ENCODE data around the gene USP7. TPM values are rescaled to one million over a fixed set of nuclear protein-coding genes. Genes with fewer than 3 reads are reported as not detected.

USP7 gene
- total RNA-seq, 4 donors from 2014 or later, result 67.9 to 84.7 (median 73.3) TPM

DNA sequence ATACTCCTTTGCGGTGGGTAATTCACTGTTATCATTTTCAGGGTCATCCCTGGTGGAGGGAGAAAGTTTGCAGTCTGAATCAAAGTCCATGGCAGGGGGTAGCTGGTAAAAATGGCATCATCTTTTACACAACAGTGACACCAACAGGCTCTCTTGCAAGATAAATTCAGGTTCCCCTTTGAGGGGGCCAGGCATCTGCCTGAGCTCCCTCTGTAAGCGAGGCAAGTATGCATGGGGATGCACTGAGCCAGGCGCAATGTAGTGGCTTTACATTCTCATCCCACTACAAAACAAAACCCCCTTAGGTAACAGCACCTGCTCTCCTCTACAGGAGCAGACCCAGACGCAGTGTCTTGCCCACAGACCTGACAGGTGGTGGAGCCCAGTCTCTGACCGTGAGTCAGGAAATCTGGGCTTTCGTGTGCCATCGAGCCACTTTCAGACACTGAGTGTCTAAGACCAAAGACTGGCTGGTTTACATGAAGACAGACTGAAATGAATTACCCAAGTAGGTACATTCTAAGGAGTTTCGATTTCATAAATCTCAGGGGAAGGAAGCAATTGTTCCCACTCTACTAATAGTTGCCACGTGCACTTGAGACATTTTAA lies 63.9 kb downstream of the USP7 start:
- 80% methylated on average over 5 of the region's 9 CpGs for WGBS
- H3K4me3 ChIP-seq, result no peak overlapping the region
- no peaks in the 10 kb centered on the region for H3K27me3 ChIP-seq
- TF ChIP-seq POLR2AphosphoS5 (IDR thresholded peaks at IDR 0.05) (no peak), EP300 (IDR thresholded peaks at IDR 0.05) (no peak), POLR2A (IDR thresholded peaks at IDR 0.05; ENCODE audit: low read depth) (no peak)
- TF ChIP-seq, protein P1, sequence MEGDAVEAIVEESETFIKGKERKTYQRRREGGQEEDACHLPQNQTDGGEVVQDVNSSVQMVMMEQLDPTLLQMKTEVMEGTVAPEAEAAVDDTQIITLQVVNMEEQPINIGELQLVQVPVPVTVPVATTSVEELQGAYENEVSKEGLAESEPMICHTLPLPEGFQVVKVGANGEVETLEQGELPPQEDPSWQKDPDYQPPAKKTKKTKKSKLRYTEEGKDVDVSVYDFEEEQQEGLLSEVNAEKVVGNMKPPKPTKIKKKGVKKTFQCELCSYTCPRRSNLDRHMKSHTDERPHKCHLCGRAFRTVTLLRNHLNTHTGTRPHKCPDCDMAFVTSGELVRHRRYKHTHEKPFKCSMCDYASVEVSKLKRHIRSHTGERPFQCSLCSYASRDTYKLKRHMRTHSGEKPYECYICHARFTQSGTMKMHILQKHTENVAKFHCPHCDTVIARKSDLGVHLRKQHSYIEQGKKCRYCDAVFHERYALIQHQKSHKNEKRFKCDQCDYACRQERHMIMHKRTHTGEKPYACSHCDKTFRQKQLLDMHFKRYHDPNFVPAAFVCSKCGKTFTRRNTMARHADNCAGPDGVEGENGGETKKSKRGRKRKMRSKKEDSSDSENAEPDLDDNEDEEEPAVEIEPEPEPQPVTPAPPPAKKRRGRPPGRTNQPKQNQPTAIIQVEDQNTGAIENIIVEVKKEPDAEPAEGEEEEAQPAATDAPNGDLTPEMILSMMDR (IDR thresholded peaks at IDR 0.05), result no peak
- no peaks in the 10 kb centered on the region for H3K9me3 ChIP-seq
- intact Hi-C loops (cut with DNase I), result loop anchor here (10.0 kb wide), 1 partner anchor 105 kb away; no protein-coding TSS in a partner anchor
- no peak for DNase-seq (ENCODE audit: extremely low spot score)
- no peaks in the 10 kb centered on the region for H3K4me1 ChIP-seq
- H3K36me3 ChIP-seq, result peaks cover 90 to 100% (median 99%) of the 10 kb centered on the region in 4 donors
- no peak overlapping the region for H3K27ac ChIP-seq (replicated peaks in 1 of 4)

DNA sequence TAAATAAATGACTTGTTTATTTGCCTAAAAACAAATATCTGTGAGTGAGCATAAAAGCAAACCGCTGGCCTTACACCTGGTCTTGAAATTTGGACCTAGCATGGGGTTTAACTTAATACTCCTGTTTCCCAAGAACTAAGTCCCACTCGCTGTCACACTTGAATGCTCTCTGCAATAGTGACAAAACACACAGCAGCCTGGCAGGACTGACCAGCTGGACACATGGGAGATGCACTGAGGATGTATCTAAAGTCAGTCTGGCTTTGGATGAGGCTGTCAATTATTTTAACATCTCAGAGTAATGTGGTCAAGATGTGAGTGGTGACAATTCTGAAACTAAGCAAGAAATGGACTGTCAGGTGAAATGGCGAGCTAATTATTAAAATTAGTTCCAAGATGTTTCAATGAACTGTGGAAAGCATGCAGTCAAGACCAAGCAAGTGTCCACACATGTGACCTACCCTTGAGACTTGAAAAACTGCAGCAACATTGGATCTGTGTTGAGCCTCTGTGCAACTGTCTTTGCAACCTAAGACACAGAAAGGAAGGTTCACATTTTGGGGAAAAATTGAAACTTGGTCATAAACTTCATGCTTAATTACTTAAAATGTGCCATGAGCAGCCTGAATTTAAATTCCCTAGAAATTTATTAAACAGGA lies 64.9 kb downstream of the USP7 start:
- TF ChIP-seq EP300 (IDR thresholded peaks at IDR 0.05) (no peak), POLR2A (IDR thresholded peaks at IDR 0.05; ENCODE audit: low read depth) (no peak), POLR2AphosphoS5 (IDR thresholded peaks at IDR 0.05) (no peak)
- TF ChIP-seq, protein P1 (IDR thresholded peaks at IDR 0.05), result no peak
- H3K27me3 ChIP-seq, result no peaks in the 10 kb centered on the region
- no peaks in the 10 kb centered on the region for H3K9me3 ChIP-seq
- no peak overlapping the region for H3K27ac ChIP-seq (replicated peaks in 1 of 4)
- WGBS, result 93% methylated on average over 3 of the region's 3 CpGs
- DNase-seq (ENCODE audit: extremely low spot score), result no peak
- intact Hi-C loops (cut with DNase I), result no loop called here
- H3K4me3 ChIP-seq, result no peak overlapping the region
- H3K36me3 ChIP-seq, result peaks cover 92 to 100% (median 99%) of the 10 kb centered on the region in 4 donors
- H3K4me1 ChIP-seq, result no peaks in the 10 kb centered on the region

- 92% methylated on average over 17 of the region's 21 CpGs for WGBS
- Histone ChIP-seq H3K9me3 (no peaks in the 10 kb centered on the region), H3K4me1 (peaks cover 0 to 9% (median 0%) of the 10 kb centered on the region in 4 donors), H3K27me3 (no peaks in the 10 kb centered on the region), H3K27ac (replicated peaks in 1 of 4) (no peak overlapping the region), H3K4me3 (no peak overlapping the region), H3K36me3 (peaks cover 74 to 100% (median 94%) of the 10 kb centered on the region in 4 donors)
- no peak for TF ChIP-seq POLR2AphosphoS5 (IDR thresholded peaks at IDR 0.05)
- TF ChIP-seq EP300 (IDR thresholded peaks at IDR 0.05), result no peak
- TF ChIP-seq POLR2A (IDR thresholded peaks at IDR 0.05; ENCODE audit: low read depth), result no peak
- DNase-seq (ENCODE audit: extremely low spot score), result no peak
- intact Hi-C loops (cut with DNase I), result loop anchor here (5.0 kb wide), 1 partner anchor 67 kb away; the partner anchor contains the start of gene USP7
Observed at GRCh38 chr16:8894736-8895334, 68.9 kb downstream of the USP7 start.

GRCh38 chr16:8893976-8894690 lies 69.6 kb downstream of the USP7 start:
- WGBS, result 81% methylated on average over 13 of the region's 14 CpGs
- Histone ChIP-seq H3K27me3 (no peaks in the 10 kb centered on the region), H3K9me3 (no peaks in the 10 kb centered on the region), H3K27ac (replicated peaks in 1 of 4) (no peak overlapping the region), H3K36me3 (peaks cover 69 to 96% (median 93%) of the 10 kb centered on the region in 4 donors), H3K4me1 (peaks cover 0 to 9% (median 0%) of the 10 kb centered on the region in 4 donors), H3K4me3 (no peak overlapping the region)
- intact Hi-C loops (cut with DNase I), result loop anchor here (5.0 kb wide), 1 partner anchor 68 kb away; the partner anchor contains the start of gene USP7
- TF ChIP-seq POLR2AphosphoS5 (IDR thresholded peaks at IDR 0.05) (no peak), EP300 (IDR thresholded peaks at IDR 0.05) (no peak), POLR2A (IDR thresholded peaks at IDR 0.05; ENCODE audit: low read depth) (no peak)
- TF ChIP-seq, protein P1 (IDR thresholded peaks at IDR 0.05), result no peak
- DNase-seq (ENCODE audit: extremely low spot score), result no peak

Measured in esophagus muscularis mucosa (tissue), 4 donors.